ENCODE measurements around the gene OTUD3. TPM values are rescaled to one million over a fixed set of nuclear protein-coding genes. Genes with fewer than 3 reads are reported as not detected.

OTUD3 gene, protein sequence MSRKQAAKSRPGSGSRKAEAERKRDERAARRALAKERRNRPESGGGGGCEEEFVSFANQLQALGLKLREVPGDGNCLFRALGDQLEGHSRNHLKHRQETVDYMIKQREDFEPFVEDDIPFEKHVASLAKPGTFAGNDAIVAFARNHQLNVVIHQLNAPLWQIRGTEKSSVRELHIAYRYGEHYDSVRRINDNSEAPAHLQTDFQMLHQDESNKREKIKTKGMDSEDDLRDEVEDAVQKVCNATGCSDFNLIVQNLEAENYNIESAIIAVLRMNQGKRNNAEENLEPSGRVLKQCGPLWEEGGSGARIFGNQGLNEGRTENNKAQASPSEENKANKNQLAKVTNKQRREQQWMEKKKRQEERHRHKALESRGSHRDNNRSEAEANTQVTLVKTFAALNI
- 1.1 and 2.3 TPM in 2 replicates for total RNA-seq

DNA sequence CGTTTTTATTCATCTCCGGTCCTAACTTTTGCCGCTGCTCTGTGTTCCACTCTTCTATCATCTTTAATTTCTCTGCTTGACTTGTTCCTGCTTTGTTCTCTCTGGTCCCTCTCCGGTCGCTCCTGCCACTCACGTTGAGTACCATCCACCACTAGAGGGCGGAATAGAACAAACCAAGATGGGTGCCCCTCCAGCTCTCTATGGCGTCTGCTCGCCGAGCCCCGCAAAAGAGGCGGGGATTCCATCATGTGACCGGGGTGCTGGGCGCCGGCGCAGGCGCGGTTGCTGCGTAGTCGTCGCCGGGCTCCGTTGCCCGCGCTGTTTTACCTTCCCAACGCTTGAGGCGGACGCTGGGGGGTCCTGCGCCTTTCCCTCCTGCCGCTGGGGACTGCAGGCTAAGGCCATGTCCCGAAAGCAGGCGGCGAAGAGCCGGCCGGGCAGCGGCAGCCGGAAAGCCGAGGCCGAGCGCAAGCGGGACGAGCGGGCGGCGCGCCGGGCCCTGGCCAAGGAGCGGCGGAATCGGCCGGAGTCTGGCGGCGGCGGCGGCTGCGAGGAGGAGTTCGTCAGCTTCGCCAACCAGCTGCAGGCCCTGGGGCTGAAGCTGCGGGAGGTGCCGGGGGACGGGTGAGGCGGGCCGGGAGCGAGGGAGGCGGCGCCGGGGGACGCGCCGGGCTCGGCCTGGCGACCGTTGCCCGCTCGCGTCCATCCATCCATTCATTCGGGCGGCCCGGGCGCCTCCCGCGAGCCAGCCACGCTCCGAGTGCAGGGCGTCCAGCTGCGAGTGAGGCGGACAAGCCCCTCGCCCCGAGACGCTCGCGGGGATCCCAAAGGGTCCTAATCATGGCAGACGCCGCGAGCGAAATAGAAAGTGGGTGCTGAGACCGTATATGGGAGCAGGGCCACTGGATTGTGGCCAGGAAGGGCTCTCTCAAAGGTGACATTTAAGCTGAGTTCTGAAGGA is at the start of gene OTUD3:
Gene OTUD3 (plus strand): TSS at position 285 of the 961 bp plus-strand sequence. CDS start 119 bp downstream, at position 404.

DNA sequence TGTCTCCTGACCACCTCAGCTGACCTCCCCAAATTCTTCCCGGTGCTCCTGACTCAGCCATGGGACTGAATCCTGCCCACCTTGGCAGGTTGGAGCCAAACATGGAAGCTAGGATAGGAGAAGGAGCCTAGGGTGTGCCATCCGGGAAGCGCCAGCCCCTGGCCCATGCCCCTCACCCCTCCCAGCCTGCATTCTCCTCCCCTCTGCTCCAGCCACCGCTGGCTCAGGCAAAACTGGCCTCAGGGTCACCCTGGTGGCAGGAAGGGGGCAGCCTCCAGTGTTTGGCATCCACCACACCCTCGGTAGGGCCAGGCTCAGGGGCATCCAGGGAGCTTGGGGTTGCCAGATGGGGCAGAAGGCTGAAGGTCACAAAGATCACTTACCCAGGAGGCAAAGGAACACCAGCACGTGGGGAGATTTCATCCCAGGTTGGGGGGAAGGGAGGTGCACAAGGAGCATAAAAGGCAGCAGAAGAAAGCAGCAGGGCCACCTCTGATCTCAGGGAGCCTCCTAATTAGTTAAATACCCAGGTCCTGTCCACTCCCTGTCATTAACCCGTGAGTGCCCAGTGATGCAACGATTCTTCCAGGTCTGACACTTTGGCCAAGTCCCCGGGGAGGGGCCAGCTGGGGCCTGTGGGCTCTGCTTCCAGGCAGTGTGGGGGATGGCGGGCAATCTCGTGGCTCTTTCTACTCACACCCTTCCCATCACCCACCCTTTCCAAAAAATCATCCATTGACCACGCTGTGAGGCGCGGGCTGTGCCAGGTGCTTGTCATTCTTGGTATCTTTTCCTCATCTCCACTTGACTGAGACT is 41.1 kb downstream of the OTUD3 start, which contains the start of gene PLA2G2E:
Gene PLA2G2E (minus strand): TSS at position 481 of the 816 bp plus-strand sequence. CDS start 58 bp downstream, at position 423.

Other genes with a start within 250 kb of the OTUD3 start
- 51.5 and 81.4 TPM in 2 replicates for gene NBL1, start 238.1 kb upstream of the OTUD3 start, total RNA-seq
- not detected in 2 replicates for gene HTR6, start 217.5 kb upstream of the OTUD3 start, total RNA-seq
- gene TMCO4, start 82.5 kb upstream of the OTUD3 start, total RNA-seq = 13.3 and 19.9 TPM in 2 replicates
- gene RNF186, start 67.1 kb upstream of the OTUD3 start, total RNA-seq = not detected in 2 replicates
- not detected in 2 replicates for gene PLA2G2E, start 41.2 kb downstream of the OTUD3 start, total RNA-seq
- 0.72 and 9.4 TPM in 2 replicates for gene PLA2G2A, start 97.2 kb downstream of the OTUD3 start, total RNA-seq
- 15.9 and 35.0 TPM in 2 replicates for gene PLA2G5, start 187.8 kb downstream of the OTUD3 start, total RNA-seq
- not detected in 2 replicates for gene PLA2G2D, start 237.1 kb downstream of the OTUD3 start, total RNA-seq